Liver (tissue), 9 donors: ENCODE data around the gene ZDHHC11B. TPM values are rescaled to one million over a fixed set of nuclear protein-coding genes. Genes with fewer than 3 reads are reported as not detected.
"Not testable (repeated sequence)": the region's sequence is repeated elsewhere in the genome, so short reads cannot be mapped to it uniquely, and the experiment has no call there.

Experiments
- DNase-seq: peaks from one replicate; pipeline ENCODE4 v3.0.0-alpha.2; 2017; ENCODE audit warnings: low spot score
- H3K27ac ChIP-seq, 2 donors: one replicate each; pipeline ENCODE4 v1.7.0; 2013; ENCODE audit warnings: inconsistent platforms in 2 of 2, low read length in 2 of 2, control low read depth in 1 of 2, low read depth in 1 of 2, mild to moderate bottlenecking in 1 of 2
- H3K27me3 ChIP-seq, 4 donors: one replicate each; pipeline versions ENCODE4 v1.6.1 to v1.7.0; 2013; ENCODE audit warnings: low read length in 3 of 4, inconsistent platforms in 1 of 4, mild to moderate bottlenecking in 1 of 4, moderate library complexity in 1 of 4; ENCODE audit not compliant: control insufficient read depth in 4 of 4, insufficient read depth in 4 of 4
- H3K36me3 ChIP-seq, 4 donors: one replicate each; pipeline versions ENCODE4 v1.6.1 to v1.7.0; 2013; ENCODE audit warnings: low read length in 3 of 4, mild to moderate bottlenecking in 3 of 4, low read depth in 1 of 4, moderate library complexity in 1 of 4; ENCODE audit not compliant: control insufficient read depth in 4 of 4, insufficient read depth in 3 of 4
- H3K4me1 ChIP-seq, 4 donors: one replicate each; pipeline versions ENCODE4 v1.6.1 to v1.7.0; 2013; ENCODE audit warnings: low read length in 3 of 4, mild to moderate bottlenecking in 3 of 4, moderate library complexity in 1 of 4; ENCODE audit not compliant: control insufficient read depth in 4 of 4, insufficient read depth in 4 of 4
- H3K4me3 ChIP-seq, 3 donors: one replicate each; pipeline versions ENCODE4 v1.6.1 to v1.7.0; 2013; ENCODE audit warnings: low read length in 3 of 3, control low read depth in 1 of 3, low read depth in 1 of 3, mild to moderate bottlenecking in 1 of 3
- H3K9ac ChIP-seq, 2 donors: one replicate each; pipeline ENCODE4 v1.7.0; 2013; ENCODE audit warnings: low read length in 2 of 2, mild to moderate bottlenecking in 2 of 2, moderate library complexity in 2 of 2, control low read depth in 1 of 2, low read depth in 1 of 2
- H3K9me3 ChIP-seq, 4 donors: one replicate each; pipeline versions ENCODE4 v1.6.1 to v1.7.0; 2013; ENCODE audit warnings: low read length in 3 of 4; ENCODE audit not compliant: control insufficient read depth in 4 of 4
- ATF3 ChIP-seq: IDR thresholded peaks from 2 replicates; pipeline ENCODE4 v1.6.1; 2016; ENCODE audit warnings: antibody characterized with exemption
- CTCF ChIP-seq: fragments of 150-350 bp; IDR thresholded peaks from 2 replicates; pipeline ENCODE4 v1.5.1; 2017; ENCODE audit warnings: improper control_type of control experiment, low read depth, low read length; ENCODE audit not compliant: missing input control
- EGR1 ChIP-seq, 2 donors: IDR thresholded peaks; 2 replicates each; pipeline ENCODE4 v1.6.1; 2016 to 2018; ENCODE audit warnings: antibody characterized with exemption in 2 of 2, low read depth in 2 of 2
- FOXA1 ChIP-seq: IDR thresholded peaks from 2 replicates; pipeline ENCODE4 v1.6.1; 2016; ENCODE audit warnings: antibody characterized with exemption
- FOXA2 ChIP-seq: IDR thresholded peaks from 2 replicates; pipeline ENCODE4 v1.6.1; 2016; ENCODE audit warnings: antibody characterized with exemption
- GABPA ChIP-seq, 2 donors: IDR thresholded peaks in 1 of 2; conservative IDR thresholded peaks in 1 of 2; 2 replicates each; pipeline ENCODE4 v1.6.1; 2016; ENCODE audit warnings: antibody characterized with exemption in 2 of 2, mild to moderate bottlenecking in 1 of 2, moderate library complexity in 1 of 2
- HNF4A ChIP-seq, 2 donors: conservative IDR thresholded peaks; 2 replicates each; pipeline ENCODE4 v1.6.1; 2016; ENCODE audit warnings: antibody characterized with exemption in 2 of 2, mild to moderate bottlenecking in 2 of 2
- HNF4G ChIP-seq: IDR thresholded peaks from 2 replicates; pipeline ENCODE4 v1.6.1; 2016; ENCODE audit warnings: antibody characterized with exemption
- JUND ChIP-seq, 2 donors: IDR thresholded peaks; 2 replicates each; pipeline ENCODE4 v1.6.1; 2016; ENCODE audit warnings: antibody characterized with exemption in 2 of 2
- MAX ChIP-seq: IDR thresholded peaks from 2 replicates; pipeline ENCODE4 v1.6.1; 2016; ENCODE audit warnings: antibody characterized with exemption
- NR2F2 ChIP-seq: IDR thresholded peaks from 2 replicates; pipeline ENCODE4 v1.6.1; 2016; ENCODE audit warnings: antibody characterized with exemption
- RAD21 ChIP-seq, 2 donors: IDR thresholded peaks; 2 replicates each; pipeline ENCODE4 v1.6.1; 2016; ENCODE audit warnings: antibody characterized with exemption in 2 of 2, mild to moderate bottlenecking in 2 of 2
- RXRA ChIP-seq, 2 donors: IDR thresholded peaks; 2 replicates each; pipeline ENCODE4 v1.6.1; 2017 to 2018; ENCODE audit warnings: antibody characterized with exemption in 2 of 2, mild to moderate bottlenecking in 1 of 2
- SP1 ChIP-seq: IDR thresholded peaks from 2 replicates; pipeline ENCODE4 v1.6.1; 2018; ENCODE audit warnings: antibody characterized with exemption, mild to moderate bottlenecking
- TAF1 ChIP-seq: conservative IDR thresholded peaks from 2 replicates; pipeline ENCODE4 v1.6.1; 2016; ENCODE audit warnings: antibody characterized with exemption, mild to moderate bottlenecking
- YY1 ChIP-seq: IDR thresholded peaks from 2 replicates; pipeline ENCODE4 v1.6.1; 2016; ENCODE audit warnings: antibody characterized with exemption, mild to moderate bottlenecking
- WGBS: extraction: QIAGEN DNeasy Blood & Tissue Kit; methylation state at CpG from one replicate; pipeline ENCODE4 v1.1.7; 2013; 5-methylcytosine and 5-hydroxymethylcytosine counted together
- polyA plus RNA-seq, 2 donors: library from polyadenylated mRNA; stranded (reverse) in 1 of 2; unstranded in 1 of 2; fragments of 200-250 nt in 1 of 2; fragments of >200 nt in 1 of 2; fragmentation: Nextera tagmentation in 1 of 2; extraction: Ambion mirVana in 1 of 2; gene quantifications; one replicate each; pipeline versions ENCODE4 v1.2.1 to v1.2.3, GENCODE V29; 2013 to 2015
- total RNA-seq, 2 donors: library from RNA; depleted of rRNA; stranded (reverse); fragments of >200 nt; gene quantifications; one replicate each; pipeline ENCODE4 v1.2.3, GENCODE V29; 2014
- TF ChIP-seq, protein P1 (sequence below): IDR thresholded peaks from 2 replicates; pipeline ENCODE4 v1.6.1; 2016; ENCODE audit warnings: antibody characterized with exemption
- TF ChIP-seq, protein P2 (sequence below): IDR thresholded peaks from 2 replicates; pipeline ENCODE4 v1.6.1; 2016; ENCODE audit warnings: antibody characterized with exemption, mild to moderate bottlenecking
- donor health status: healthy.
- donor health status: healthy.
- donor health status: healthy.
- donor health status: healthy.
- donor health status: healthy.

ZDHHC11B gene
- total and polyA plus RNA-seq, 4 donors: 0.37 to 2.1 (median 0.62) TPM

GRCh38 chr5:775961-776861 lies 8.3 kb downstream of the ZDHHC11B start:
- Histone ChIP-seq H3K9ac (no peak overlapping the region), H3K36me3 (no peaks in the 10 kb centered on the region), H3K27ac (no peak overlapping the region), H3K9me3 (no peaks in the 10 kb centered on the region), H3K4me3 (no peak overlapping the region), H3K27me3 (no peaks in the 10 kb centered on the region), H3K4me1 (no peaks in the 10 kb centered on the region)
- TF ChIP-seq, protein P1, sequence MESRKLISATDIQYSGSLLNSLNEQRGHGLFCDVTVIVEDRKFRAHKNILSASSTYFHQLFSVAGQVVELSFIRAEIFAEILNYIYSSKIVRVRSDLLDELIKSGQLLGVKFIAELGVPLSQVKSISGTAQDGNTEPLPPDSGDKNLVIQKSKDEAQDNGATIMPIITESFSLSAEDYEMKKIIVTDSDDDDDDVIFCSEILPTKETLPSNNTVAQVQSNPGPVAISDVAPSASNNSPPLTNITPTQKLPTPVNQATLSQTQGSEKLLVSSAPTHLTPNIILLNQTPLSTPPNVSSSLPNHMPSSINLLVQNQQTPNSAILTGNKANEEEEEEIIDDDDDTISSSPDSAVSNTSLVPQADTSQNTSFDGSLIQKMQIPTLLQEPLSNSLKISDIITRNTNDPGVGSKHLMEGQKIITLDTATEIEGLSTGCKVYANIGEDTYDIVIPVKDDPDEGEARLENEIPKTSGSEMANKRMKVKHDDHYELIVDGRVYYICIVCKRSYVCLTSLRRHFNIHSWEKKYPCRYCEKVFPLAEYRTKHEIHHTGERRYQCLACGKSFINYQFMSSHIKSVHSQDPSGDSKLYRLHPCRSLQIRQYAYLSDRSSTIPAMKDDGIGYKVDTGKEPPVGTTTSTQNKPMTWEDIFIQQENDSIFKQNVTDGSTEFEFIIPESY: no peak
- TF ChIP-seq EGR1 (IDR thresholded peaks at IDR 0.05; ENCODE audit: low read depth in 2 of 2) (no peak), FOXA1 (no peak), HNF4G (no peak), RXRA (IDR thresholded peaks at IDR 0.05) (no peak), CTCF (no peak), TAF1 (no peak), ATF3 (no peak), SP1 (no peak), FOXA2 (no peak), GABPA (IDR thresholded peaks at IDR 0.05 in 1 of 2, conservative IDR thresholded peaks at IDR 0.05 in 1 of 2) (no peak), HNF4A (conservative IDR thresholded peaks at IDR 0.05) (no peak), JUND (IDR thresholded peaks at IDR 0.05) (no peak), MAX (no peak), NR2F2 (no peak), YY1 (no peak), RAD21 (IDR thresholded peaks at IDR 0.05) (no peak)
- TF ChIP-seq, protein P2, sequence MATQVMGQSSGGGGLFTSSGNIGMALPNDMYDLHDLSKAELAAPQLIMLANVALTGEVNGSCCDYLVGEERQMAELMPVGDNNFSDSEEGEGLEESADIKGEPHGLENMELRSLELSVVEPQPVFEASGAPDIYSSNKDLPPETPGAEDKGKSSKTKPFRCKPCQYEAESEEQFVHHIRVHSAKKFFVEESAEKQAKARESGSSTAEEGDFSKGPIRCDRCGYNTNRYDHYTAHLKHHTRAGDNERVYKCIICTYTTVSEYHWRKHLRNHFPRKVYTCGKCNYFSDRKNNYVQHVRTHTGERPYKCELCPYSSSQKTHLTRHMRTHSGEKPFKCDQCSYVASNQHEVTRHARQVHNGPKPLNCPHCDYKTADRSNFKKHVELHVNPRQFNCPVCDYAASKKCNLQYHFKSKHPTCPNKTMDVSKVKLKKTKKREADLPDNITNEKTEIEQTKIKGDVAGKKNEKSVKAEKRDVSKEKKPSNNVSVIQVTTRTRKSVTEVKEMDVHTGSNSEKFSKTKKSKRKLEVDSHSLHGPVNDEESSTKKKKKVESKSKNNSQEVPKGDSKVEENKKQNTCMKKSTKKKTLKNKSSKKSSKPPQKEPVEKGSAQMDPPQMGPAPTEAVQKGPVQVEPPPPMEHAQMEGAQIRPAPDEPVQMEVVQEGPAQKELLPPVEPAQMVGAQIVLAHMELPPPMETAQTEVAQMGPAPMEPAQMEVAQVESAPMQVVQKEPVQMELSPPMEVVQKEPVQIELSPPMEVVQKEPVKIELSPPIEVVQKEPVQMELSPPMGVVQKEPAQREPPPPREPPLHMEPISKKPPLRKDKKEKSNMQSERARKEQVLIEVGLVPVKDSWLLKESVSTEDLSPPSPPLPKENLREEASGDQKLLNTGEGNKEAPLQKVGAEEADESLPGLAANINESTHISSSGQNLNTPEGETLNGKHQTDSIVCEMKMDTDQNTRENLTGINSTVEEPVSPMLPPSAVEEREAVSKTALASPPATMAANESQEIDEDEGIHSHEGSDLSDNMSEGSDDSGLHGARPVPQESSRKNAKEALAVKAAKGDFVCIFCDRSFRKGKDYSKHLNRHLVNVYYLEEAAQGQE: no peak
- peak; percentile 31 for DNase-seq
- WGBS: 93% methylated on average over 20 of the region's 20 CpGs

DNA sequence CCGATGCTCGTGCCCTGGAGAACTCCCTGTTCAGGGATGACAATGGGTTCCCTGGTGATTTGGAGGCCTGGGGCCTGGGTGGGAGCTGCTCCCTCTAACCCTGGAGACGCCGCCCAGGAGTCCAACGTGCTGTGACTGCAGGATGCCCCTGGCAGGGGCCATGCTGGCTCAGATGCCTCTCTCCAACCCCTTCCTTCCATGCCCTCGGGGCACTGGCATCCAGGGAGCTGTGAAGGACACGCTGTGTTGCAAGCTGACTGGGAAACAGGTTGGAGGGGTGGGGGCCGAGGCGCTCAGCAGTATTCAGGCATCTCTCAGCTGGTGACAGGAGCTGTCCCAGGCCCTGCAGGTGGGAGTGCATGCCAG lies 9.0 kb downstream of the ZDHHC11B start:
- not testable (repeated sequence) for H3K4me3 ChIP-seq, H3K36me3 ChIP-seq, H3K27me3 ChIP-seq, H3K9me3 ChIP-seq, H3K9ac ChIP-seq, H3K27ac ChIP-seq, H3K4me1 ChIP-seq, DNase-seq
- WGBS: 91% methylated on average over 7 of the region's 9 CpGs

DNA sequence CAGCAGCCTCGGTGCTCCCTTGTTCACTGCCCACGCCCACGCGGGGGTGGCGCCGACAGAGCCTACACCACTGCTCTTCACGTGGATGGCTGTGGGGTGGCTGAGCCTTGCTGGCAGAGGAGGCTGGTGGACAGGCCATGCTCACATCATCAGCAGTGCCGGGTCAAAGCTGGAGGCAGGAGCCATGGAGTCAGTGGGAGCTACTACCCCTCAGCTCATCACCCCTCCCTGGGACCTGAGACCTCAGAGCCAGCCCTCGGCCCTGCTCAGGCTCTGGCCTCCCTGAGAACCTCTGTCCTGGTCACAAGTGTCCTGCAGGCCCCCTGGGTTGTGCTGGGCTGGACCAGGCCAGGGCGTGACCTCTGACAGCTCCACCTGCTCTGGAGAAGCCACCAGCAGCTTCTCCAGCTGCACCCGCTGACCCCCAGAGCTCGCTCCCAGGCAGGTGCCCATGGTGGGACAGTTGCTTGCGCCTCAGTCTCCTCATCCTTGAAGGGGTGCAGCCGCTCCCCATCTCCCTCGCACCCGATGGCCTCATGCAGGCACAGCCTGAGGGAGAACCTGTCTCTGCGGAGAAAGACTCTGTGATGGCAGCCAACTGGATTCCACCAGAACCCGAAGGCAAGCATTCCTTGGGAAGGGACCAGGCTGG lies 9.5 kb downstream of the ZDHHC11B start:
- DNase-seq: peak; percentile 30
- not testable (repeated sequence) for H3K36me3 ChIP-seq, H3K27me3 ChIP-seq, H3K4me1 ChIP-seq, H3K27ac ChIP-seq, H3K4me3 ChIP-seq, H3K9me3 ChIP-seq, H3K9ac ChIP-seq
- 95% methylated on average over 18 of the region's 18 CpGs for WGBS
